A673 (cell line): ENCODE results near the gene TRMT5. TPM values are rescaled to one million over a fixed set of nuclear protein-coding genes. Genes with fewer than 3 reads are reported as not detected.

ENCODE experiments used
- BruUV-seq: library from RNA; stranded (reverse); fragments of 400-500 nt; replicated peaks from 2 replicates; lab custom pipeline; 2021; lab: Mats Ljungman, UMichigan
- CTCF ChIA-PET: fragments of 300-600 bp; sonication (Branson Sonifier 250); formaldehyde crosslinking; loops from one replicate; lab custom pipeline; 2022; ENCODE audit warnings: antibody characterized with exemption; lab: Charles Lee
- POLR2A ChIA-PET: fragments of 300-600 bp; sonication (Branson Sonifier 250); formaldehyde crosslinking; loops from one replicate; lab custom pipeline; 2022; ENCODE audit warnings: antibody characterized with exemption; ENCODE audit not compliant: low non-redundant PET; lab: Charles Lee
- DNase-seq: peaks from one replicate; pipeline ENCODE4 v3.0.0-alpha.2; 2015; ENCODE audit warnings: low spot score
- H3K27ac ChIP-seq: fragments of 200-600 bp; sonication (generic); 2 replicates; pipeline ENCODE4 v1.5.1; 2016; ENCODE audit warnings: mixed run types, low read depth, mild to moderate bottlenecking, mixed read lengths, antibody characterized with exemption, low read length; ENCODE audit not compliant: poor library complexity, severe bottlenecking
- H3K27me3 ChIP-seq: fragments of 200-600 bp; sonication (generic); replicated peaks from 2 replicates; pipeline ENCODE4 v1.6.1; 2017; ENCODE audit warnings: mixed run types, low read depth, mild to moderate bottlenecking, mixed read lengths, antibody characterized with exemption, low read length; ENCODE audit not compliant: insufficient read depth, poor library complexity
- H3K36me3 ChIP-seq: fragments of 200-600 bp; sonication (generic); 2 replicates; pipeline ENCODE4 v1.6.1; 2016; ENCODE audit warnings: mixed run types, mild to moderate bottlenecking, mixed read lengths, antibody characterized with exemption, low read length; ENCODE audit not compliant: insufficient read depth, poor library complexity, severe bottlenecking
- H3K4me1 ChIP-seq: fragments of 200-600 bp; sonication (generic); 2 replicates; pipeline ENCODE4 v1.6.1; 2017; ENCODE audit warnings: mixed run types, mild to moderate bottlenecking, mixed read lengths, antibody characterized with exemption, low read length; ENCODE audit not compliant: insufficient read depth, poor library complexity, severe bottlenecking
- H3K4me3 ChIP-seq: fragments of 200-600 bp; sonication (generic); 2 replicates; pipeline ENCODE4 v1.5.1; 2016; ENCODE audit warnings: low read depth, mixed run types, mild to moderate bottlenecking, mixed read lengths, low read length; ENCODE audit not compliant: poor library complexity, severe bottlenecking
- H3K9me3 ChIP-seq: fragments of 200-600 bp; sonication (generic); 2 replicates; pipeline ENCODE4 v1.6.1; 2016; ENCODE audit warnings: mixed run types, low read depth, mild to moderate bottlenecking, mixed read lengths, antibody characterized with exemption, low read length; ENCODE audit not compliant: poor library complexity, severe bottlenecking
- EZH2 ChIP-seq: fragments of 200-600 bp; sonication (generic); IDR thresholded peaks from 2 replicates; pipeline ENCODE4 v1.6.1; 2017; ENCODE audit warnings: borderline replicate concordance, low read depth, mild to moderate bottlenecking, mixed read lengths, antibody characterized with exemption, low read length; ENCODE audit not compliant: poor library complexity, severe bottlenecking
- intact Hi-C: fragments of 100-400 bp; cut with micrococcal nuclease; formaldehyde crosslinking; loops from one replicate; pipeline ENCODE4 v1.10.0; 2022; ENCODE audit not compliant: unreplicated experiment
- total RNA-seq: library from RNA; stranded (reverse); gene quantifications from 2 replicates; pipeline ENCODE4 v1.2.3, GENCODE V29; 2021
- TF ChIP-seq, protein P1 (sequence below): fragments of 300-800, 200-600 bp; sonication (generic); conservative IDR thresholded peaks from 2 replicates; pipeline ENCODE4 v1.5.1; 2017; ENCODE audit warnings: low read depth, mild to moderate bottlenecking, antibody characterized with exemption, low read length, moderate library complexity, mixed read lengths

TRMT5 gene
- total RNA-seq, 1 experiment from 2014 or later = 21.9 TPM

DNA sequence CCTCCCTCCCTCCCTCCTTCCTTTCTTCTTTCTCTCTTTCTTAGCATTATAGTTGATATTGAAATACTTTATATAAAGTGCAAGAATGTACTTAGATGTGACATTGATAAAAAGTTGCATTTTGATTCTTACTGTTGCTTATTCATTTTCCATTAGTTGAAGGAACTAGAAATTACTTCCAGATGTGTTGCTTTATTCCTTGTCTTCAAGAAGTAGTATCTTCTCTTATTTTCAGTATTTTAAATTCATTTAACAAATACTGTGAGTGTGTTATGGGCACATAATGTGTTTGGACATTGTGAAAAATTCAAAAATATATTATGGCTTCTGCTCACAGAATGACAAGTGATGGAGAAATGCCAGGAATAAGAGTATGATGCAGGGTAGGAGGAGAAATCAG is 45.6 kb downstream of the TRMT5 start:
- POLR2A ChIA-PET = no interaction called here
- DNase-seq = no peak
- CTCF ChIA-PET = no interaction called here
- Histone ChIP-seq H3K27ac (no peak overlapping the region), H3K4me1 (peaks cover 6% of the 10 kb centered on the region), H3K9me3 (no peaks in the 10 kb centered on the region), H3K36me3 (no peaks in the 10 kb centered on the region), H3K27me3 (no peaks in the 10 kb centered on the region), H3K4me3 (no peak overlapping the region)
- TF ChIP-seq, protein P1, sequence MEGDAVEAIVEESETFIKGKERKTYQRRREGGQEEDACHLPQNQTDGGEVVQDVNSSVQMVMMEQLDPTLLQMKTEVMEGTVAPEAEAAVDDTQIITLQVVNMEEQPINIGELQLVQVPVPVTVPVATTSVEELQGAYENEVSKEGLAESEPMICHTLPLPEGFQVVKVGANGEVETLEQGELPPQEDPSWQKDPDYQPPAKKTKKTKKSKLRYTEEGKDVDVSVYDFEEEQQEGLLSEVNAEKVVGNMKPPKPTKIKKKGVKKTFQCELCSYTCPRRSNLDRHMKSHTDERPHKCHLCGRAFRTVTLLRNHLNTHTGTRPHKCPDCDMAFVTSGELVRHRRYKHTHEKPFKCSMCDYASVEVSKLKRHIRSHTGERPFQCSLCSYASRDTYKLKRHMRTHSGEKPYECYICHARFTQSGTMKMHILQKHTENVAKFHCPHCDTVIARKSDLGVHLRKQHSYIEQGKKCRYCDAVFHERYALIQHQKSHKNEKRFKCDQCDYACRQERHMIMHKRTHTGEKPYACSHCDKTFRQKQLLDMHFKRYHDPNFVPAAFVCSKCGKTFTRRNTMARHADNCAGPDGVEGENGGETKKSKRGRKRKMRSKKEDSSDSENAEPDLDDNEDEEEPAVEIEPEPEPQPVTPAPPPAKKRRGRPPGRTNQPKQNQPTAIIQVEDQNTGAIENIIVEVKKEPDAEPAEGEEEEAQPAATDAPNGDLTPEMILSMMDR = no peak
- TF ChIP-seq EZH2 = no peak
- intact Hi-C loops = no loop called here
- no TSS peak for BruUV-seq

DNA sequence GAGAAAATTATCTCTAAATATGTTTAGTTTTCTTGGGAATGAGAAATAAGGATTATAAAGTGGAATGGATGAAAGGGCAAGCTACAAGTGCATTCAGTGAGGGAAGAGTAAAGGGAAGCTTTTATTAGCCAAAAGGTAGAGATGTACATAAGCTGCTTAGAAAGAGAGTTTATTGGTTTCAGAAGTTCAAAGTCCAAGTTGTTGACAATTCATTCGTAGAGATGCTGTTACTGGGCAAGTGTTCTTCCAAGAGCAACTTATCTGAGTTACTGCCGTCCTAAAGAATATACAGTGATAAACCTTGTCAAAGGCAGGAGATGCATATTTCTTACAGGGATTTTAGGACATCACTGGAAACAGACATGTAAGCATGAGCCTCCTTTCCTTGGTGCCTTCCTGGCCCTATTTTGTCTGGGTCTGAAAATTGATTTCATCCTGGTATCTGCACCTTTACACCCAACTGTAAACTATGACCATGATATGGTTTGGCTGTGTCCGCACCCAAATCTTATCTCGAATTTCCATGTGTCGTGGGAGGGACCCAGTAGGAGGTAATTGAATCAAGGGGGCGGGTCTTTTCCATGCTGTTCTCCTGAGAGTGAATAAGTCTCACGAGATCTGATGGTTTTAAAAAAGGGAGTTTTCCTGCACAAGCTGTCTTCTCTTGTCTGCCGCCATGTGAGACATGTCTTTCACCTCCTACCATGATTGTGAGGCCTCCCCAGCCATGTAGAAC is 46.8 kb downstream of the TRMT5 start:
- no peaks in the 10 kb centered on the region for H3K9me3 ChIP-seq
- CTCF ChIA-PET = no interaction called here
- H3K27ac ChIP-seq = no peak overlapping the region
- H3K36me3 ChIP-seq = no peaks in the 10 kb centered on the region
- intact Hi-C loops = no loop called here
- H3K4me1 ChIP-seq = peaks cover 6% of the 10 kb centered on the region
- no peak for DNase-seq
- no TSS peak for BruUV-seq
- no peaks in the 10 kb centered on the region for H3K27me3 ChIP-seq
- POLR2A ChIA-PET = no interaction called here
- no peak overlapping the region for H3K4me3 ChIP-seq
- TF ChIP-seq, protein P1 = no peak
- TF ChIP-seq EZH2 = no peak

DNA sequence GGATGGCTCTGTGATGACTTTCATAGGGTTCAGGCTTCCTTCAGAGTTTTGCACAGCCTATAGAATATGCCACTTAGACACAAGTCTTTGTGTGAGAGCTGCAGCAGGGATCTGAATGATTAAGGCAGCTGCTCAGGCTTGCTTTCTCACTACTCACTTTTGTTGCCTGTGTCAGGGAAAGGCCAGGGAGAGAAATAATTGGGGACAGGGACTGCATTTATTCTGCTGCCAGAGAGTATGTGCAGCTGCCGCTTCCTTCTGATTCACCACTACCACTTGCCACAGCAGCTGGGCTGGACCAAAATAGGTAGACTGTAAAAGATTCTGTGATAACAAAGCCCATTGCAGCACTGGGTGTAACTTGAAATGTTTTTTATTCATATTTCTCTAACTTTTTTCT is 49.7 kb downstream of the TRMT5 start:
- no peak overlapping the region for H3K4me3 ChIP-seq
- DNase-seq = no peak
- no TSS peak for BruUV-seq
- no peaks in the 10 kb centered on the region for H3K36me3 ChIP-seq
- ChIA-PET CTCF (interaction anchor here (0.5 kb wide), 1 partner anchor 306 kb away, joined by 3 read pairs; no protein-coding TSS in a partner anchor), POLR2A (interaction anchor here (0.5 to 0.6 kb wide), 2 partner anchors 131 to 385 kb away, joined by 3 read pairs; no protein-coding TSS in a partner anchor)
- H3K4me1 ChIP-seq = peaks cover 6% of the 10 kb centered on the region
- H3K9me3 ChIP-seq = no peaks in the 10 kb centered on the region
- no peaks in the 10 kb centered on the region for H3K27me3 ChIP-seq
- no peak overlapping the region for H3K27ac ChIP-seq
- TF ChIP-seq, protein P1 = no peak
- intact Hi-C loops = no loop called here
